HG03135 (cell line): ENCODE data around the gene CCN5.
"Not testable (repeated sequence)": the region's sequence is repeated elsewhere in the genome, so short reads cannot be mapped to it uniquely, and the experiment has no call there.

Source experiments
- ATAC-seq: cut with Tn5 transposase; IDR thresholded peaks from one replicate; pipeline ENCODE4 v1.9.1; 2021; ENCODE audit warnings: mild to moderate bottlenecking, moderate library complexity; ENCODE audit not compliant: unreplicated experiment

CCN5 gene

GRCh38 chr20:44714701-44715498, at the start of gene CCN5:
CCN5 (plus strand) TSS chr20:44715369; CDS start chr20:44715391, 22 bp downstream.
- ATAC-seq = no peak

- ATAC-seq = no peak
Observed at GRCh38 chr20:44666066-44666465, 49.1 kb upstream of the CCN5 start.

GRCh38 chr20:44670851-44671250, 44.3 kb upstream of the CCN5 start:
- ATAC-seq = not testable (repeated sequence)

GRCh38 chr20:44671541-44671940, 43.6 kb upstream of the CCN5 start:
- not testable (repeated sequence) for ATAC-seq

GRCh38 chr20:44672318-44672902, 42.8 kb upstream of the CCN5 start:
- not testable (repeated sequence) for ATAC-seq

- ATAC-seq = no peak
Observed at GRCh38 chr20:44678242-44678641, 36.9 kb upstream of the CCN5 start.

GRCh38 chr20:44678990-44679611, 36.1 kb upstream of the CCN5 start:
- ATAC-seq = no peak

- no peak for ATAC-seq
Observed at GRCh38 chr20:44681796-44682566, 33.2 kb upstream of the CCN5 start.

GRCh38 chr20:44683263-44684046, 31.7 kb upstream of the CCN5 start:
- no peak for ATAC-seq

- no peak for ATAC-seq
Observed at GRCh38 chr20:44684047-44684967, 30.9 kb upstream of the CCN5 start.

GRCh38 chr20:44686934-44687333, 28.2 kb upstream of the CCN5 start:
- ATAC-seq = no peak

GRCh38 chr20:44688053-44688625, 27.0 kb upstream of the CCN5 start:
- ATAC-seq = no peak

GRCh38 chr20:44689809-44690208, 25.4 kb upstream of the CCN5 start:
- no peak for ATAC-seq

GRCh38 chr20:44690781-44691423, 24.3 kb upstream of the CCN5 start:
- ATAC-seq = no peak

GRCh38 chr20:44691424-44692423, 23.4 kb upstream of the CCN5 start:
- ATAC-seq = no peak

- no peak for ATAC-seq
Observed at GRCh38 chr20:44692932-44693480, 22.2 kb upstream of the CCN5 start.

- no peak for ATAC-seq
Observed at GRCh38 chr20:44693627-44694026, 21.5 kb upstream of the CCN5 start.
